Ishikawa (cell line): Measurements from ENCODE around the gene HOXA5.

Experiments used
- CEBPB ChIP-seq: IDR thresholded peaks from 2 replicates; pipeline ENCODE4 v1.6.1; 2012
- CREB1 ChIP-seq: IDR thresholded peaks from 2 replicates; pipeline ENCODE4 v1.6.1; 2012; ENCODE audit warnings: low read depth
- EGR1 ChIP-seq: IDR thresholded peaks from 2 replicates; pipeline ENCODE4 v1.6.1; 2012
- EP300 ChIP-seq: IDR thresholded peaks from 2 replicates; pipeline ENCODE4 v1.6.1; 2012; ENCODE audit warnings: borderline replicate concordance
- FOXM1 ChIP-seq: IDR thresholded peaks from 2 replicates; pipeline ENCODE4 v1.6.1; 2012; ENCODE audit warnings: low read depth, borderline replicate concordance
- NFIC ChIP-seq: IDR thresholded peaks from 2 replicates; pipeline ENCODE4 v1.6.1; 2012
- RAD21 ChIP-seq: IDR thresholded peaks from 2 replicates; pipeline ENCODE4 v1.6.1; 2012; ENCODE audit warnings: low read depth
- TAF1 ChIP-seq: IDR thresholded peaks from 2 replicates; pipeline ENCODE4 v1.6.1; 2012; ENCODE audit warnings: low read depth, mild to moderate bottlenecking
- TCF12 ChIP-seq: IDR thresholded peaks from 2 replicates; pipeline ENCODE4 v1.6.1; 2012; ENCODE audit warnings: low read depth
- TEAD4 ChIP-seq: IDR thresholded peaks from 2 replicates; pipeline ENCODE4 v1.6.1; 2012
- YY1 ChIP-seq: IDR thresholded peaks from 2 replicates; pipeline ENCODE4 v1.6.1; 2012; ENCODE audit warnings: low read depth
- ZBTB7A ChIP-seq: IDR thresholded peaks from 2 replicates; pipeline ENCODE4 v1.6.1; 2012; ENCODE audit warnings: low read depth
- TF ChIP-seq, protein P1 (sequence below): IDR thresholded peaks from 2 replicates; pipeline ENCODE4 v1.6.1; 2012
- TF ChIP-seq, protein P2 (sequence below): IDR thresholded peaks from 2 replicates; pipeline ENCODE4 v1.6.1; 2012
- TF ChIP-seq, protein P3 (sequence below): IDR thresholded peaks from 2 replicates; pipeline ENCODE4 v1.6.1; 2012; ENCODE audit warnings: low read depth, mild to moderate bottlenecking

Gene HOXA5

GRCh38 chr7:27128034-27128433, 15.4 kb downstream of the HOXA5 start:
- TF ChIP-seq CEBPB (no peak), YY1 (no peak), TCF12 (no peak), ZBTB7A (no peak), EP300 (no peak), EGR1 (no peak), NFIC (no peak), RAD21 (no peak), TEAD4 (no peak)
- TF ChIP-seq, protein P1, sequence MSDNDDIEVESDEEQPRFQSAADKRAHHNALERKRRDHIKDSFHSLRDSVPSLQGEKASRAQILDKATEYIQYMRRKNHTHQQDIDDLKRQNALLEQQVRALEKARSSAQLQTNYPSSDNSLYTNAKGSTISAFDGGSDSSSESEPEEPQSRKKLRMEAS = no peak
- TF ChIP-seq, protein P2, sequence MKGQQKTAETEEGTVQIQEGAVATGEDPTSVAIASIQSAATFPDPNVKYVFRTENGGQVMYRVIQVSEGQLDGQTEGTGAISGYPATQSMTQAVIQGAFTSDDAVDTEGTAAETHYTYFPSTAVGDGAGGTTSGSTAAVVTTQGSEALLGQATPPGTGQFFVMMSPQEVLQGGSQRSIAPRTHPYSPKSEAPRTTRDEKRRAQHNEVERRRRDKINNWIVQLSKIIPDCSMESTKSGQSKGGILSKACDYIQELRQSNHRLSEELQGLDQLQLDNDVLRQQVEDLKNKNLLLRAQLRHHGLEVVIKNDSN = no peak

- TF ChIP-seq FOXM1 = no peak
- no peak for TF ChIP-seq EGR1
- TF ChIP-seq CEBPB = no peak
Measured at GRCh38 chr7:27126596-27127327, 16.7 kb downstream of the HOXA5 start.

- TF ChIP-seq, protein P2 = no peak
- TF ChIP-seq YY1 = no peak
- no peak for TF ChIP-seq RAD21
- TF ChIP-seq CEBPB = no peak
- no peak for TF ChIP-seq CREB1
- no peak for TF ChIP-seq FOXM1
- TF ChIP-seq TEAD4 = no peak
- TF ChIP-seq, protein P1 = no peak
- TF ChIP-seq EGR1 = no peak
- TF ChIP-seq EP300 = no peak
- no peak for TF ChIP-seq NFIC
- no peak for TF ChIP-seq TAF1
- TF ChIP-seq, protein P3, sequence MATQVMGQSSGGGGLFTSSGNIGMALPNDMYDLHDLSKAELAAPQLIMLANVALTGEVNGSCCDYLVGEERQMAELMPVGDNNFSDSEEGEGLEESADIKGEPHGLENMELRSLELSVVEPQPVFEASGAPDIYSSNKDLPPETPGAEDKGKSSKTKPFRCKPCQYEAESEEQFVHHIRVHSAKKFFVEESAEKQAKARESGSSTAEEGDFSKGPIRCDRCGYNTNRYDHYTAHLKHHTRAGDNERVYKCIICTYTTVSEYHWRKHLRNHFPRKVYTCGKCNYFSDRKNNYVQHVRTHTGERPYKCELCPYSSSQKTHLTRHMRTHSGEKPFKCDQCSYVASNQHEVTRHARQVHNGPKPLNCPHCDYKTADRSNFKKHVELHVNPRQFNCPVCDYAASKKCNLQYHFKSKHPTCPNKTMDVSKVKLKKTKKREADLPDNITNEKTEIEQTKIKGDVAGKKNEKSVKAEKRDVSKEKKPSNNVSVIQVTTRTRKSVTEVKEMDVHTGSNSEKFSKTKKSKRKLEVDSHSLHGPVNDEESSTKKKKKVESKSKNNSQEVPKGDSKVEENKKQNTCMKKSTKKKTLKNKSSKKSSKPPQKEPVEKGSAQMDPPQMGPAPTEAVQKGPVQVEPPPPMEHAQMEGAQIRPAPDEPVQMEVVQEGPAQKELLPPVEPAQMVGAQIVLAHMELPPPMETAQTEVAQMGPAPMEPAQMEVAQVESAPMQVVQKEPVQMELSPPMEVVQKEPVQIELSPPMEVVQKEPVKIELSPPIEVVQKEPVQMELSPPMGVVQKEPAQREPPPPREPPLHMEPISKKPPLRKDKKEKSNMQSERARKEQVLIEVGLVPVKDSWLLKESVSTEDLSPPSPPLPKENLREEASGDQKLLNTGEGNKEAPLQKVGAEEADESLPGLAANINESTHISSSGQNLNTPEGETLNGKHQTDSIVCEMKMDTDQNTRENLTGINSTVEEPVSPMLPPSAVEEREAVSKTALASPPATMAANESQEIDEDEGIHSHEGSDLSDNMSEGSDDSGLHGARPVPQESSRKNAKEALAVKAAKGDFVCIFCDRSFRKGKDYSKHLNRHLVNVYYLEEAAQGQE = no peak
- no peak for TF ChIP-seq TCF12
- TF ChIP-seq ZBTB7A = no peak
Measured at GRCh38 chr7:27125986-27126394, 17.5 kb downstream of the HOXA5 start.

- TF ChIP-seq ZBTB7A (no peak), TAF1 (no peak)
- TF ChIP-seq, protein P3 = no peak
Measured at GRCh38 chr7:27124902-27125689, 18.4 kb downstream of the HOXA5 start.

GRCh38 chr7:27124096-27124901, 19.2 kb downstream of the HOXA5 start:
- TF ChIP-seq NFIC (no peak), TEAD4 (no peak), YY1 (no peak), TAF1 (no peak), FOXM1 (no peak), EGR1 (no peak), RAD21 (no peak), ZBTB7A (no peak), CREB1 (no peak), EP300 (no peak), TCF12 (no peak), CEBPB (no peak)
- TF ChIP-seq, protein P1 = no peak
- TF ChIP-seq, protein P3 = no peak
- TF ChIP-seq, protein P2 = no peak
